ENCODE measurements around the gene PLEKHF1. TPM values are rescaled to one million over a fixed set of nuclear protein-coding genes. Genes with fewer than 3 reads are reported as not detected.

The PLEKHF1 gene
- total and polyA plus RNA-seq, 8 donors, result 2.1 to 9.3 (median 4.4) TPM

- 78 to 79% methylated on average over 12 of the region's 12 CpGs for WGBS, 2 donors
- Histone ChIP-seq H3K27ac (no peak overlapping the region), H3K27me3 (no peaks in the 10 kb centered on the region), H3K4me1 (no peaks in the 10 kb centered on the region), H3K36me3 (no peaks in the 10 kb centered on the region), H3K9me3 (no peaks in the 10 kb centered on the region), H3K4me3 (no peak overlapping the region)
- intact Hi-C loops (cut with DNase I), result no loop called here
- no peak for TF ChIP-seq CTCF (IDR thresholded peaks at IDR 0.05)
- no peak for ATAC-seq
- FAIRE-seq, result no peak
- DNase-seq, result no peak
These were observed 25.0 kb upstream of the PLEKHF1 start for GRCh38 chr19:29640231-29640630.

- Histone ChIP-seq H3K27me3 (no peaks in the 10 kb centered on the region), H3K36me3 (no peaks in the 10 kb centered on the region), H3K27ac (no peak overlapping the region), H3K9me3 (no peaks in the 10 kb centered on the region), H3K4me1 (peaks cover 0 to 7% (median 7%) of the 10 kb centered on the region in 3 donors), H3K4me3 (no peak overlapping the region)
- ATAC-seq (no peak), DNase-seq (no peak), FAIRE-seq (no peak)
- intact Hi-C loops (cut with DNase I), result no loop called here
- TF ChIP-seq CTCF (IDR thresholded peaks at IDR 0.05), result no peak
- 75 to 76% methylated on average over 2 of the region's 2 CpGs for WGBS, 2 donors
These were observed 23.7 kb upstream of the PLEKHF1 start for GRCh38 chr19:29641597-29641996.

- DNase-seq, result no peak
- Histone ChIP-seq H3K27me3 (no peaks in the 10 kb centered on the region), H3K36me3 (no peaks in the 10 kb centered on the region), H3K4me1 (peaks cover 0 to 7% (median 7%) of the 10 kb centered on the region in 3 donors), H3K9me3 (no peaks in the 10 kb centered on the region), H3K27ac (no peak overlapping the region), H3K4me3 (no peak overlapping the region)
- TF ChIP-seq CTCF (IDR thresholded peaks at IDR 0.05), result no peak
- 80 to 88% methylated on average over 7 of the region's 7 CpGs for WGBS, 2 donors
- FAIRE-seq, result no peak
- no peak for ATAC-seq
- intact Hi-C loops (cut with DNase I), result no loop called here
These were observed 21.8 kb upstream of the PLEKHF1 start for GRCh38 chr19:29643361-29643935.

- H3K4me3 ChIP-seq, result no peak overlapping the region
- WGBS, 2 donors, result 79 to 86% methylated on average over 6 of the region's 6 CpGs
- ATAC-seq (no peak), FAIRE-seq (no peak), DNase-seq (no peak)
- TF ChIP-seq CTCF (IDR thresholded peaks at IDR 0.05), result no peak
- no peaks in the 10 kb centered on the region for H3K9me3 ChIP-seq
- no peaks in the 10 kb centered on the region for H3K27me3 ChIP-seq
- peaks cover 0 to 7% (median 7%) of the 10 kb centered on the region in 3 donors for H3K4me1 ChIP-seq
- H3K27ac ChIP-seq, result no peak overlapping the region
- intact Hi-C loops (cut with DNase I), result no loop called here
- no peaks in the 10 kb centered on the region for H3K36me3 ChIP-seq
These were observed 21.1 kb upstream of the PLEKHF1 start for GRCh38 chr19:29644210-29644609.

- Histone ChIP-seq H3K36me3 (no peaks in the 10 kb centered on the region), H3K27ac (peak overlapping the region in 2 of 4 donors; percentile 33), H3K27me3 (no peaks in the 10 kb centered on the region), H3K4me3 (no peak overlapping the region), H3K9me3 (no peaks in the 10 kb centered on the region), H3K4me1 (peaks cover 0 to 7% (median 7%) of the 10 kb centered on the region in 3 donors)
- ATAC-seq, result peak in 1 of 4 donors; percentile 26
- intact Hi-C loops (cut with DNase I), result no loop called here
- no peak for TF ChIP-seq CTCF (IDR thresholded peaks at IDR 0.05)
- 56 to 59% methylated on average over 5 of the region's 5 CpGs for WGBS, 2 donors
- DNase-seq, result no peak
- FAIRE-seq, result no peak
These were observed 19.8 kb upstream of the PLEKHF1 start for GRCh38 chr19:29645491-29645867.

Measured in pancreas (tissue), 10 donors.